Colon (tissue), 2 donors: ENCODE data around the gene ELMOD2.

Experiments
- FAIRE-seq: peaks from 2 replicates; lab custom pipeline; 2012; peaks lifted over from hg19 to GRCh38; lab: Jason Lieb, UNC
- donor health status: control.
- donor health status: control.

The ELMOD2 gene

GRCh38 chr4:140581078-140581477 is 57.1 kb downstream of the ELMOD2 start:
- FAIRE-seq = no peak

GRCh38 chr4:140584439-140584838 is 60.5 kb downstream of the ELMOD2 start:
- no peak for FAIRE-seq

GRCh38 chr4:140595065-140595464 is 71.1 kb downstream of the ELMOD2 start:
- FAIRE-seq = no peak

- no peak for FAIRE-seq
Observed at GRCh38 chr4:140600408-140600807, 76.4 kb downstream of the ELMOD2 start.

GRCh38 chr4:140602714-140603113 is 78.7 kb downstream of the ELMOD2 start:
- no peak for FAIRE-seq

- FAIRE-seq = no peak
Observed at GRCh38 chr4:140603286-140603685, 79.3 kb downstream of the ELMOD2 start.
